ENCODE results near the gene LDLRAD3. TPM values are rescaled to one million over a fixed set of nuclear protein-coding genes. Genes with fewer than 3 reads are reported as not detected.

The LDLRAD3 gene
- total RNA-seq, 1 donor: 10.5 TPM

DNA sequence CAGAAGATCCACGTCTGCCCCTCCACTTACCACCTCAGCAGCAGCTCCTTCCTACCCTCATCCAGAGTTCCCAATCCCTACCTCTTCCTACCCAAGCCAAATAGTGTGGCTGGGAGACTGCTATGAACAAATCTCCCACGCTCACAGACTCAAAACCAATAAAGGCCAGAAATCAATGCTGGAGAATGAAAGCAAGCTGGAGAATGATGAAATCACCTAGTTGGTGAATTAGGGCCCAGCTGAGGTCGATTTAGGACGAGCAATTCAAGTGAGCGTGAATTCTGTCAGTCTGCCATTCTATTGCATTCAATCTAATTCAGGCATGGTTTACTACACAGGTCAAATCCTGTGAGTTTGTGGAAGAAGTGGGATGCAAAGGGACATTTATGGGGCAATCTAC, 322.9 kb downstream of the LDLRAD3 start:
- Histone ChIP-seq H3K4me3 (ENCODE audit: insufficient read depth, low read length) (no peak overlapping the region), H4K20me1 (ENCODE audit: insufficient read depth, low read length) (no peaks in the 10 kb centered on the region), H3K36me3 (ENCODE audit: insufficient read depth, low read length) (no peaks in the 10 kb centered on the region), H3K27me3 (ENCODE audit: insufficient read depth, low read length) (peaks cover 20% of the 10 kb centered on the region), H3K27ac (ENCODE audit: low read depth, low read length) (no peak overlapping the region), H2AFZ (ENCODE audit: low read length) (no peak overlapping the region), H3K79me2 (ENCODE audit: insufficient read depth, low read length) (no peaks in the 10 kb centered on the region), H3K9me3 (ENCODE audit: low read depth, low read length) (no peaks in the 10 kb centered on the region), H3K4me2 (ENCODE audit: insufficient read depth, low read length) (no peak overlapping the region), H3K4me1 (ENCODE audit: insufficient read depth, low read length) (no peaks in the 10 kb centered on the region)
- TF ChIP-seq, protein P1, sequence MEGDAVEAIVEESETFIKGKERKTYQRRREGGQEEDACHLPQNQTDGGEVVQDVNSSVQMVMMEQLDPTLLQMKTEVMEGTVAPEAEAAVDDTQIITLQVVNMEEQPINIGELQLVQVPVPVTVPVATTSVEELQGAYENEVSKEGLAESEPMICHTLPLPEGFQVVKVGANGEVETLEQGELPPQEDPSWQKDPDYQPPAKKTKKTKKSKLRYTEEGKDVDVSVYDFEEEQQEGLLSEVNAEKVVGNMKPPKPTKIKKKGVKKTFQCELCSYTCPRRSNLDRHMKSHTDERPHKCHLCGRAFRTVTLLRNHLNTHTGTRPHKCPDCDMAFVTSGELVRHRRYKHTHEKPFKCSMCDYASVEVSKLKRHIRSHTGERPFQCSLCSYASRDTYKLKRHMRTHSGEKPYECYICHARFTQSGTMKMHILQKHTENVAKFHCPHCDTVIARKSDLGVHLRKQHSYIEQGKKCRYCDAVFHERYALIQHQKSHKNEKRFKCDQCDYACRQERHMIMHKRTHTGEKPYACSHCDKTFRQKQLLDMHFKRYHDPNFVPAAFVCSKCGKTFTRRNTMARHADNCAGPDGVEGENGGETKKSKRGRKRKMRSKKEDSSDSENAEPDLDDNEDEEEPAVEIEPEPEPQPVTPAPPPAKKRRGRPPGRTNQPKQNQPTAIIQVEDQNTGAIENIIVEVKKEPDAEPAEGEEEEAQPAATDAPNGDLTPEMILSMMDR (IDR thresholded peaks at IDR 0.05; ENCODE audit: extremely low read depth, low read depth, low read length): no peak
- peak; percentile 37 for DNase-seq (ENCODE audit: insufficient read length, low spot score, missing footprints)

DNA sequence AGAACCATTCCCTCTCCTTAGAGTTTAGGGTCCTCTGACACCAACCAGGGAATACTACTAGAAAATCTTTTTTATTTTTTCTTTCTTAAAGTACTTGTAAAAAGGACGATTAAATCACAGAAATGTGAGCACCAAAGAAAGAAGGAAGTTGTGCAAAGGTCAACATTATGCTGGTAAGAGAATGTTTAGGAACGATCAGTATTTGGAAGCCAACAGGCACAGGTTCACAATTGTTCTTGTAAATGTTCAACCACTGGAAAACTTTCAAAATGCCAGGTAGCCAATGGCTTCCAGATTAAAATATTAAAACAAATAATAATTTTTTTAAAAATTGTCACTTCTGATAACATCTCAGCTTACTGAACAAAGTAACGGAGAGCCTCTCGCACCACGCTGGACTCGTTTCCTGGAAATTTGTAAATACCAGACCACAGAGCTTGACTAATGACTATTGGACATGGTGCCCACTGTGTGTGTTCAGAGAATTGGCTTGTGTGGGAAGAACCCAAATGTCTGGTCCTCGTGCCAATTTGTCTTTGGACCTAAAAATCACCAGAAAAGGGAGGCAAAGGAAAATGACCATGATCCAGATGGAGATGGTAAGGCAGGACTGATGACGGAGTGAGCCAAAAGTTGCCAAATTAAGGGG, 324.6 kb downstream of the LDLRAD3 start:
- peaks cover 9% of the 10 kb centered on the region for H3K27me3 ChIP-seq (ENCODE audit: insufficient read depth, low read length)
- peaks cover 14% of the 10 kb centered on the region for H3K36me3 ChIP-seq (ENCODE audit: insufficient read depth, low read length)
- no peak overlapping the region for H3K27ac ChIP-seq (ENCODE audit: low read depth, low read length)
- TF ChIP-seq, protein P1 (IDR thresholded peaks at IDR 0.05; ENCODE audit: extremely low read depth, low read depth, low read length): no peak
- DNase-seq (ENCODE audit: insufficient read length, low spot score, missing footprints): peak; percentile 18
- H3K4me1 ChIP-seq (ENCODE audit: insufficient read depth, low read length): no peaks in the 10 kb centered on the region
- H3K4me2 ChIP-seq (ENCODE audit: insufficient read depth, low read length): no peak overlapping the region
- no peak overlapping the region for H3K4me3 ChIP-seq (ENCODE audit: insufficient read depth, low read length)
- no peak overlapping the region for H2AFZ ChIP-seq (ENCODE audit: low read length)
- no peaks in the 10 kb centered on the region for H4K20me1 ChIP-seq (ENCODE audit: insufficient read depth, low read length)
- H3K79me2 ChIP-seq (ENCODE audit: insufficient read depth, low read length): no peaks in the 10 kb centered on the region
- no peaks in the 10 kb centered on the region for H3K9me3 ChIP-seq (ENCODE audit: low read depth, low read length)

DNA sequence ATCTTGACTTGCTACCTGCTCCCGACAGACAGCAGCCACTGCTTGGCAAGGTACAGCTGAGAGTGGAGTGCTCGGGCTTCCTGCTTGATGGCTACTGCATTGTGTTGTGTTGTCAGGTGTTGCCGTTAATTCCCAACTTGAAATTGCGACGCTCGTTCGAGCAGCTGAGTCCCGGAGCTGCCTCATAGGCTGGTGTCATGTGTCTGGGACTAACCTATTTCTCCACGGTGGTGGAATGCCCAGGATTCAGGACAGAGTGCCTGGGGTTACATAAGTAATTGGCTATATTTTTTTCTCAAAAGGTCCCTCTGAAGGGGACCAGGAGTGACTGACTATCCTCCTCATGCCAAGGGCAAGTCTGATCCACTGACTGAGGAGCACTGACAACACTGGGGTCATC, 326.8 kb downstream of the LDLRAD3 start:
- Histone ChIP-seq H3K4me2 (ENCODE audit: insufficient read depth, low read length) (no peak overlapping the region), H4K20me1 (ENCODE audit: insufficient read depth, low read length) (no peaks in the 10 kb centered on the region), H3K27ac (ENCODE audit: low read depth, low read length) (no peak overlapping the region)

DNA sequence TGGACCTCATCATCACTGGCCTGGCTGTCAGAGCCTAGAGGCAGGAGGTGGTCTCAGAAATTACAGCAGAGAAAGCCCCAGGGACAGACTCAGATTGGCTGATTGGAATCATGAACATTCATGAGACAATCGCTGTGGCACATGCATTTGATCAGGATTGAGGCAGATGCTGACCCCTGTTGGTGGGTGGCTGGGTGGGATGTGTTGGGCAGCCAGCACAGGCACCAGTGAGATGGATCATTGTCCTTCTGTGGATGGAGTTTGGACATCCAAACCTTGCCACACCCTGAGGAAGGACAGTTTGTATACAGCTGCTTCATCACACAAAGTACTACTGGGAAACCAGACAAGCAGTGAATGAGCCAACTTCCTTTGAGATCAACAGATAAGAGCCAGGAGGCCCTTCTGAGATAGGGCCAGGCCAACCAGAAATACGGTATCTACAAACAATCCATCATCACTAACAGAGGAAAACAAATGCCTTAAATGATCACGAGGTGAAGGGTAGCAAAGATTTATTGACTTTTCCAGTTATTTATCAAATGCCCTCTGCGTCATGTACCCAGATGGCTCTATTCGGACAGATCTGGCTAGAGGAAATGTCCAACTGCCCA, 328.0 kb downstream of the LDLRAD3 start:
- Histone ChIP-seq H3K4me2 (ENCODE audit: insufficient read depth, low read length) (no peak overlapping the region), H3K27me3 (ENCODE audit: insufficient read depth, low read length) (no peaks in the 10 kb centered on the region), H3K4me3 (ENCODE audit: insufficient read depth, low read length) (no peak overlapping the region), H3K9me3 (ENCODE audit: low read depth, low read length) (no peaks in the 10 kb centered on the region), H4K20me1 (ENCODE audit: insufficient read depth, low read length) (no peaks in the 10 kb centered on the region), H3K27ac (ENCODE audit: low read depth, low read length) (no peak overlapping the region), H3K36me3 (ENCODE audit: insufficient read depth, low read length) (peaks cover 14% of the 10 kb centered on the region), H3K79me2 (ENCODE audit: insufficient read depth, low read length) (no peaks in the 10 kb centered on the region), H3K4me1 (ENCODE audit: insufficient read depth, low read length) (no peaks in the 10 kb centered on the region), H2AFZ (ENCODE audit: low read length) (no peak overlapping the region)
- TF ChIP-seq, protein P1 (IDR thresholded peaks at IDR 0.05; ENCODE audit: extremely low read depth, low read depth, low read length): no peak
- peak; percentile 80 for DNase-seq (ENCODE audit: insufficient read length, low spot score, missing footprints)

More for the DNA sequence above, 326.8 kb downstream of the LDLRAD3 start:
- Histone ChIP-seq H3K4me1 (ENCODE audit: insufficient read depth, low read length) (no peaks in the 10 kb centered on the region), H3K4me3 (ENCODE audit: insufficient read depth, low read length) (no peak overlapping the region), H3K79me2 (ENCODE audit: insufficient read depth, low read length) (no peaks in the 10 kb centered on the region), H2AFZ (ENCODE audit: low read length) (no peak overlapping the region), H3K36me3 (ENCODE audit: insufficient read depth, low read length) (peaks cover 14% of the 10 kb centered on the region), H3K9me3 (ENCODE audit: low read depth, low read length) (no peaks in the 10 kb centered on the region), H3K27me3 (ENCODE audit: insufficient read depth, low read length) (no peaks in the 10 kb centered on the region)
- TF ChIP-seq, protein P1 (IDR thresholded peaks at IDR 0.05; ENCODE audit: extremely low read depth, low read depth, low read length): no peak
- peak; percentile 58 for DNase-seq (ENCODE audit: insufficient read length, low spot score, missing footprints)

Measured in osteoblast (primary cell).